ENCODE measurements around the gene CREBL2.

CREBL2 gene

DNA sequence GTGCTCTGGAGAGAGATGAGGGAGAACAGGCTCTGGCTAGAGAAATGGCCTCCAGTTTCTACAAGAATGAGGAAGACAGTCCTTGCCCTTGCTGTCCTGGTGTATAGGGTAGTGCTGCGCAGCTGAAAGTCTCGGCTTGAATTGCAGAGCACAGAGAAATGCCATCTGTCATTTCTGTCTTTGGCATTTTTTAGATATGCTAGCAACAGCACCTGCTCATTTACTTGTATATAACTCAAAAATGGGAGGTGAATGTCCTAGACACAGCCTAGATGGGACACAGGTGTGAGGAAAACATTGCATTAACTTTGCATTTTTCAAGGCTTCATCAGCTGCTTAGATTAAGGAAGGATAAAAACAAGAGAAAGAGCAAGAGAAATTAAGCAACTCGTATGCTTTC, 48.5 kb downstream of the CREBL2 start:
- TF ChIP-seq FOXP2 (optimal IDR thresholded peaks at IDR 0.05; ENCODE audit: borderline replicate concordance, extremely low read depth, extremely low read length, insufficient read depth), result no peak
- TF ChIP-seq, protein P1, sequence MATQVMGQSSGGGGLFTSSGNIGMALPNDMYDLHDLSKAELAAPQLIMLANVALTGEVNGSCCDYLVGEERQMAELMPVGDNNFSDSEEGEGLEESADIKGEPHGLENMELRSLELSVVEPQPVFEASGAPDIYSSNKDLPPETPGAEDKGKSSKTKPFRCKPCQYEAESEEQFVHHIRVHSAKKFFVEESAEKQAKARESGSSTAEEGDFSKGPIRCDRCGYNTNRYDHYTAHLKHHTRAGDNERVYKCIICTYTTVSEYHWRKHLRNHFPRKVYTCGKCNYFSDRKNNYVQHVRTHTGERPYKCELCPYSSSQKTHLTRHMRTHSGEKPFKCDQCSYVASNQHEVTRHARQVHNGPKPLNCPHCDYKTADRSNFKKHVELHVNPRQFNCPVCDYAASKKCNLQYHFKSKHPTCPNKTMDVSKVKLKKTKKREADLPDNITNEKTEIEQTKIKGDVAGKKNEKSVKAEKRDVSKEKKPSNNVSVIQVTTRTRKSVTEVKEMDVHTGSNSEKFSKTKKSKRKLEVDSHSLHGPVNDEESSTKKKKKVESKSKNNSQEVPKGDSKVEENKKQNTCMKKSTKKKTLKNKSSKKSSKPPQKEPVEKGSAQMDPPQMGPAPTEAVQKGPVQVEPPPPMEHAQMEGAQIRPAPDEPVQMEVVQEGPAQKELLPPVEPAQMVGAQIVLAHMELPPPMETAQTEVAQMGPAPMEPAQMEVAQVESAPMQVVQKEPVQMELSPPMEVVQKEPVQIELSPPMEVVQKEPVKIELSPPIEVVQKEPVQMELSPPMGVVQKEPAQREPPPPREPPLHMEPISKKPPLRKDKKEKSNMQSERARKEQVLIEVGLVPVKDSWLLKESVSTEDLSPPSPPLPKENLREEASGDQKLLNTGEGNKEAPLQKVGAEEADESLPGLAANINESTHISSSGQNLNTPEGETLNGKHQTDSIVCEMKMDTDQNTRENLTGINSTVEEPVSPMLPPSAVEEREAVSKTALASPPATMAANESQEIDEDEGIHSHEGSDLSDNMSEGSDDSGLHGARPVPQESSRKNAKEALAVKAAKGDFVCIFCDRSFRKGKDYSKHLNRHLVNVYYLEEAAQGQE (IDR thresholded peaks at IDR 0.05; ENCODE audit: insufficient read depth in 1 of 2, low read depth in 2 of 2, low read length in 2 of 2), result no peak
- TF ChIP-seq POLR2AphosphoS5 (IDR thresholded peaks at IDR 0.05; ENCODE audit: low read depth, low read length), result no peak
- TF ChIP-seq TAF1 (IDR thresholded peaks at IDR 0.05; ENCODE audit: borderline replicate concordance, insufficient read depth, low read length), result no peak

DNA sequence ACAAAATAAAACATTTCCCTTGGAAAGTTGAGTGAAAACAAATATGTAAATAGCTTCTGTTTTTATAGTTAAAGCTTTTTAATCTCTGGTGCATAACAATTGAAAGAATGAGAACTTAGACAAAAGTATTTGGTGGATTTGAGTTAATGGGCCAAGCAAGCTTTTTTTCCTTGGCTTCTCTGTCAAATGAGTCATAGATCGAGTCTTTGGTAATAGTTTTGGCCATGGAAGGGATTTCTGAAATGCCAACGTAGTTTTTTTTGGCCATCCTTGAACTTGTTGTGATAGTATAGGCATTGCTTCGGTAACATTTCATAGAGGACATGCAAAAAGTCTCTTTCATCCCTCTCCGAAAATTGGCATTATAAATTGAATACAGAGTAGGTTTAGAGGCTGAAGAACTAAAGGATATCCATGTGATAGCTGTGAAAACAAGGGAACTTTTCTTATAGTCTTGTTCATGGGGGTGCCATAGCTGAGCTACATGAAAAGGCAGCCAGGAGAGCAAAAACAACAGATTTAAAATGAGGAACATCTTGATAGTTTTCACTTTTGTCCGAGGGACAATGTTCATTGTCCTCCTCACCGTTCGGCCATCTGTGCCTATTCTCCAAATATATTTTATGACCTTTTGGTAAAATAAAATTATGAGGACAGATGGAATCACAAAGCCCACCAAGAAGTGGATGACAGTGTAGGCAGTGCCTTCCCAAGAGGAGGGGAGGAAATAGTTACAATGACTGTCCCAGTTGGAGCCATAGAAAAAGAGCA, 49.6 kb downstream of the CREBL2 start:
- TF ChIP-seq TAF1 (IDR thresholded peaks at IDR 0.05; ENCODE audit: borderline replicate concordance, insufficient read depth, low read length) (no peak), SIN3A (IDR thresholded peaks at IDR 0.05; ENCODE audit: borderline replicate concordance, insufficient read depth, low read length) (no peak), FOXP2 (optimal IDR thresholded peaks at IDR 0.05; ENCODE audit: borderline replicate concordance, extremely low read depth, extremely low read length, insufficient read depth) (no peak), POLR2AphosphoS5 (IDR thresholded peaks at IDR 0.05; ENCODE audit: low read depth, low read length) (no peak)
- TF ChIP-seq, protein P1 (IDR thresholded peaks at IDR 0.05; ENCODE audit: insufficient read depth in 1 of 2, low read depth in 2 of 2, low read length in 2 of 2), result no peak

DNA sequence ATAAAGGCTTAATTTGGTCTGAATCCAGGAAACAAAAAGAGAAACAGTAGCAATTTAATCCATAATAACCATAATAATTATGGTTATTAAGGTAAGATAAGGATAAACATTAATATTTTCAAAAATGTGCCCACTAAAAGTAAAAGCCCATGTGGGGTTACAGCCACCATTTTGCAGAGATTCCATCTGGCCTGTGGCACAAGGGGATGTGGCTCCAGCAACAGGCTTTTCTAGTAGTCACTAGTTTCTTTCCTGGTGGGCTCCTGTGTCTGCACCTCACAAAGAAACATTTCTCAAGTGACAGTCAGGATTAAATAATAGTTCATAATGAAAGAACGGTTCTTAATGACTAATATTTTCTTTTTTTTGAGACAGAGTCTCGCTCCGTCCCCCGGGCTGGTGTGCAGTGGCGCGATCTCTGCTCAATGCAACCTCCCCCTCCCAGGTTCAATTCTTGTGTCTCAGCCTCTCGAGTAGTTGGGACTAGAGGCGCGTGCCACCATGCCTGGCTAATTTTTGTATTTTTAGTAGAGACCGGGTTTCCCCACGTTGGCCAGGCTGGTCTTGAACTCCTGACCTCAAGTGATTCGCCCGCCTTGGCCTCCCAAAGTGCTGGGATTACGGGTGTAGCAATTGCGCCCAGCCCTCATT, 52.1 kb downstream of the CREBL2 start:
- TF ChIP-seq, protein P1 (IDR thresholded peaks at IDR 0.05; ENCODE audit: insufficient read depth in 1 of 2, low read depth in 2 of 2, low read length in 2 of 2), result no peak
- TF ChIP-seq FOXP2 (optimal IDR thresholded peaks at IDR 0.05; ENCODE audit: borderline replicate concordance, extremely low read depth, extremely low read length, insufficient read depth), result no peak
- TF ChIP-seq SIN3A (IDR thresholded peaks at IDR 0.05; ENCODE audit: borderline replicate concordance, insufficient read depth, low read length), result no peak
- no peak for TF ChIP-seq POLR2AphosphoS5 (IDR thresholded peaks at IDR 0.05; ENCODE audit: low read depth, low read length)
- no peak for TF ChIP-seq TAF1 (IDR thresholded peaks at IDR 0.05; ENCODE audit: borderline replicate concordance, insufficient read depth, low read length)

DNA sequence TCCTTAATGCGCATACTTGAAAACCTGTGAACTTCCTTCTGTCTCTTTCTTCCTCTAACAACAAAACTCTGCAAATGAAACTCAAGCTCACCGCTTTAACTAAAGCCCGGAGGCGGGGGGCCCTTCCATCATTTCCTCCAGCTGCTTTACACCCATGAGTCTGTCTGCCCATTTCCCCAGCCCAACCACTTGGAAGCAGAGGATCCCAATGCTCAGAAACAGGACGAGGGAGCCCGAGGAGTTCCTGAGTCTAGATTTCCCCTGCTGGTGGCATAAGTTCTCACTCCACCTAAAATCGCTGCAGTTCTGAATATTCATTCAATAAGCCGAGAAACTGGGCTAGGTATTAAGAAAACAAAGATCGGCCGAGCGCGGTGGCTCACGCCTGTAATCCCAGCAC, 53.5 kb downstream of the CREBL2 start:
- TF ChIP-seq FOXP2 (optimal IDR thresholded peaks at IDR 0.05; ENCODE audit: borderline replicate concordance, extremely low read depth, extremely low read length, insufficient read depth) (no peak), SIN3A (IDR thresholded peaks at IDR 0.05; ENCODE audit: borderline replicate concordance, insufficient read depth, low read length) (no peak), TAF1 (IDR thresholded peaks at IDR 0.05; ENCODE audit: borderline replicate concordance, insufficient read depth, low read length) (no peak), POLR2AphosphoS5 (IDR thresholded peaks at IDR 0.05; ENCODE audit: low read depth, low read length) (no peak)
- TF ChIP-seq, protein P1 (IDR thresholded peaks at IDR 0.05; ENCODE audit: insufficient read depth in 1 of 2, low read depth in 2 of 2, low read length in 2 of 2), result no peak

All from PFSK-1 (cell line).